Activated CD4-positive, alpha-beta T cell treated with anti-CD3 and anti-CD28 coated beads, Interleukin-2, amount 10 ng/mL, durations not matched to agents 24 days and 14 days (primary cell): ENCODE data around the gene DSTN. TPM values are rescaled to one million over a fixed set of nuclear protein-coding genes. Genes with fewer than 3 reads are reported as not detected.

Source experiments
- DNase-seq: peaks from one replicate; pipeline ENCODE4 v3.0.0; 2022
- H3K27ac Mint-ChIP-seq: one replicate; pipeline ENCODE4 v1.8.0; 2022; ENCODE audit warnings: mild to moderate bottlenecking, mixed read lengths
- H3K27me3 Mint-ChIP-seq: one replicate; pipeline ENCODE4 v1.8.0; 2022; ENCODE audit warnings: mixed read lengths
- H3K36me3 Mint-ChIP-seq: one replicate; pipeline ENCODE4 v1.8.0; 2022; ENCODE audit warnings: low read depth, mild to moderate bottlenecking, mixed read lengths
- H3K4me1 Mint-ChIP-seq: one replicate; pipeline ENCODE4 v1.8.0; 2021; ENCODE audit warnings: mixed read lengths
- H3K4me3 Mint-ChIP-seq: one replicate; pipeline ENCODE4 v1.8.0; 2022; ENCODE audit warnings: mild to moderate bottlenecking, moderate library complexity, mixed read lengths
- H3K9me3 Mint-ChIP-seq: one replicate; pipeline ENCODE4 v1.8.0; 2021; ENCODE audit warnings: mixed read lengths
- intact Hi-C: fragments of 100-400 bp; cut with micrococcal nuclease; formaldehyde crosslinking; loops from one replicate; pipeline ENCODE4 v1.15.1; 2023
- total RNA-seq: library from RNA; stranded (reverse); gene quantifications from 2 replicates; pipeline ENCODE4 v1.2.3, GENCODE V29; 2022

Gene DSTN
- total RNA-seq, 1 donor from 2014 or later: 58.6 TPM

DNA sequence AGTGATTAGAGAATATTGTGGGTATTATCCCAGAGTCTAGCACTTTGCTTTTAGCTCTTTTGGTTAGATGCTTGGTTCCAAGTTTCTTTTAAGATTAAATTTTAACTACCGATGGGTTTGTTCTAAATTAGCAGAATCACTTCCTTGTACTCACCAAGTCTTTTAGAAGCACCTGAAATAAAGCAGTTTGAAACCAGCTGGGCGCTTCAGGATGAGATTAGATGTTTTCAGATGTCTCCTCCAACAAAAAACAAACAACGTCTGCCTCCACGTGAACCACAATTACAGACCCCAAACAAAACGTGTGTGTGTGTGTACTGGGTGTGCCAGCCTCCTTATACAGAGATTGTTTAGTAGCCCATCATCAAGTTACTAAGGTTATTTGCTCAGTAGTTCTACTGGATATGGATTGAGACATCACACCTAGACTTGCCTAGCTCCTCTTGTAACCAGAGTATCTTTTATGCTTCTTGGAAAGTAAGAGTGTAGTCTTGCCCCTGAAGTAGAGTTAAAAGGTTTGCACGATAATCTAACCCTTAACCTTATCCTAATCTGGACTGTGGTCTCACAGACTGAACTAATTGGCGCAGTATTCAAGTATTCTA is 2.3 kb downstream of the DSTN start:
- no peaks in the 10 kb centered on the region for H3K9me3 Mint-ChIP-seq
- intact Hi-C loops: loop anchor here (5.0 kb wide), 1 partner anchor 40 kb away; no protein-coding TSS in a partner anchor
- H3K36me3 Mint-ChIP-seq: peaks cover 1% of the 10 kb centered on the region
- H3K4me3 Mint-ChIP-seq: peak overlapping the region; percentile 33
- H3K4me1 Mint-ChIP-seq: peaks cover 21% of the 10 kb centered on the region
- H3K27me3 Mint-ChIP-seq: peaks cover 7% of the 10 kb centered on the region
- no peak overlapping the region for H3K27ac Mint-ChIP-seq
- no peak for DNase-seq

DNA sequence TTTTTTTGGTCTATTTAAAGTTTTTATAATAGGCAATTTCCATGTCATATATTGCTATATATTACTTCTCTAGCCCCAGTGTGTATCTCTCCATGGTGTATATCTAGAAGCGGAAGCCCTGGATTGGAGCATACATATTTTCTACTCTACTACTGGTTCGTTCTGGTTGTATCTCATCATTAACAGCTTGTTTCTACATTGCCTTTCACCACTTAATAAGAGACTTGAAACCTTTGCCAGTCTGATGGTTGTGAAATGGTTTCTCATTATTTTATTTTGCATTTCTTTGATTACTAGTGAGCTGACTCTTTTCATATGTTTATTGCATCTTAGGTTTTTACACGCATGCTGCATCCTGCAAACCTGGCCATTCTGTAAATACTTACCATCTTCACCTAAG is 3.6 kb downstream of the DSTN start:
- intact Hi-C loops: loop anchor here (5.0 kb wide), 1 partner anchor 39 kb away; no protein-coding TSS in a partner anchor
- H3K4me3 Mint-ChIP-seq: no peak overlapping the region
- no peak overlapping the region for H3K27ac Mint-ChIP-seq
- no peaks in the 10 kb centered on the region for H3K27me3 Mint-ChIP-seq
- H3K36me3 Mint-ChIP-seq: peaks cover 1% of the 10 kb centered on the region
- peaks cover 16% of the 10 kb centered on the region for H3K4me1 Mint-ChIP-seq
- no peaks in the 10 kb centered on the region for H3K9me3 Mint-ChIP-seq
- DNase-seq: no peak

GRCh38 chr20:17576215-17576614 is 6.3 kb downstream of the DSTN start:
- Mint-ChIP-seq H3K27me3 (no peaks in the 10 kb centered on the region), H3K27ac (no peak overlapping the region), H3K4me1 (peaks cover 17% of the 10 kb centered on the region), H3K9me3 (no peaks in the 10 kb centered on the region), H3K4me3 (no peak overlapping the region), H3K36me3 (peaks cover 3% of the 10 kb centered on the region)
- intact Hi-C loops: no loop called here
- no peak for DNase-seq

- no peak overlapping the region for H3K27ac Mint-ChIP-seq
- no peak for DNase-seq
- intact Hi-C loops: no loop called here
Observed at GRCh38 chr20:17579369-17580039, 9.6 kb downstream of the DSTN start.

GRCh38 chr20:17580895-17581294 is 11.0 kb downstream of the DSTN start:
- Mint-ChIP-seq H3K9me3 (peaks cover 3% of the 10 kb centered on the region), H3K27ac (no peak overlapping the region), H3K4me1 (peaks cover 15% of the 10 kb centered on the region), H3K4me3 (no peak overlapping the region), H3K36me3 (peaks cover 13% of the 10 kb centered on the region), H3K27me3 (no peaks in the 10 kb centered on the region)
- intact Hi-C loops: loop anchor here (1.0 kb wide), 1 partner anchor 10 kb away; no protein-coding TSS in a partner anchor
- no peak for DNase-seq

More at GRCh38 chr20:17579369-17580039, 9.6 kb downstream of the DSTN start:
- peaks cover 3% of the 10 kb centered on the region for H3K9me3 Mint-ChIP-seq
- H3K4me3 Mint-ChIP-seq: no peak overlapping the region
- peaks cover 12% of the 10 kb centered on the region for H3K36me3 Mint-ChIP-seq
- peaks cover 15% of the 10 kb centered on the region for H3K4me1 Mint-ChIP-seq
- H3K27me3 Mint-ChIP-seq: no peaks in the 10 kb centered on the region

GRCh38 chr20:17583126-17583525 is 13.3 kb downstream of the DSTN start:
- H3K4me1 Mint-ChIP-seq: peaks cover 21% of the 10 kb centered on the region
- peaks cover 16% of the 10 kb centered on the region for H3K36me3 Mint-ChIP-seq

GRCh38 chr20:17584689-17585088 is 14.8 kb downstream of the DSTN start:
- Mint-ChIP-seq H3K27me3 (no peaks in the 10 kb centered on the region), H3K36me3 (peaks cover 13% of the 10 kb centered on the region), H3K4me1 (peaks cover 16% of the 10 kb centered on the region), H3K27ac (no peak overlapping the region), H3K4me3 (no peak overlapping the region), H3K9me3 (peaks cover 3% of the 10 kb centered on the region)
- no peak for DNase-seq
- intact Hi-C loops: no loop called here

More at GRCh38 chr20:17583126-17583525, 13.3 kb downstream of the DSTN start:
- Mint-ChIP-seq H3K9me3 (peaks cover 3% of the 10 kb centered on the region), H3K27ac (no peak overlapping the region), H3K4me3 (no peak overlapping the region), H3K27me3 (no peaks in the 10 kb centered on the region)
- no peak for DNase-seq
- intact Hi-C loops: no loop called here

DNA sequence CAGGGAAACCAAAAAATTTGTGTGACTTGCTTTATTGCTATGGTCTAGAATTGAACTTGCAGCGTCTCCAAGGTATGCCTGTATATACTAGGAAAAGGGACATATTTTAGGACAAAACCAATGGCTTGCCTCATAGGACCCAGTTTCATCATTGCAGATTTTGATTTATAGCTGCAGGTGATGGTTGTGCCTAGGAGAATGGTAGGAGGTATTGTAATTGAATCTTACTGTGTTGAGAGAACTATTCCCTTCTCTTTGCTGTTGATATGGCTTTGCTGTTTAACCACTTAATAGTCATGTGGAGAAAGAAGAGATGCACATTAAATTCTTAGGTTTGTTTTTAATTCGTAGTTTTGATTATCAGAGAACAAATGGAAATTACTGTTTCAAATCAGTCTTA is 16.4 kb downstream of the DSTN start:
- Mint-ChIP-seq H3K9me3 (peaks cover 3% of the 10 kb centered on the region), H3K4me3 (no peak overlapping the region), H3K4me1 (peaks cover 15% of the 10 kb centered on the region), H3K36me3 (peaks cover 13% of the 10 kb centered on the region), H3K27ac (no peak overlapping the region), H3K27me3 (no peaks in the 10 kb centered on the region)
- intact Hi-C loops: no loop called here
- DNase-seq: peak; percentile 28

DNA sequence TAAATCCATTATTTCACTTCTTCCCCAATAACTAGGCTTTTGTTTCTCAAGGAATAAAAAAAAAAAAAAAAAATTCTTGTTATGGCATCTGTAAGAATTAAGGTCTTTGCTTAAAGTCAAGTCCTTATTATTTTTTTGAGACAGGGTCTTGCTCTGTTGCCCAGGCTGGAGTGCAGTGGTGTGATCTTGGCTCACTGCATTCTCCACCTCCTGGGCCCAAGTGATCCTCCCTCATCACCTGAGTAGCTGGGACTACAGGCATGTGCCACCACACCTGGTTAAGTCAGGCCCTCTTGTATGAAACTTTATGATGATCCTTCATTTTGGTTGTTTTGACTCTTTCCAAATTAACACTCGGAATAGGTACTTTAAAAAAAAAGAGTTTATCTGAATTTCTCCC is 17.3 kb downstream of the DSTN start:
- H3K36me3 Mint-ChIP-seq: peaks cover 15% of the 10 kb centered on the region
- peak; percentile 32 for DNase-seq
- peaks cover 3% of the 10 kb centered on the region for H3K9me3 Mint-ChIP-seq
- intact Hi-C loops: no loop called here
- no peak overlapping the region for H3K4me3 Mint-ChIP-seq
- no peak overlapping the region for H3K27ac Mint-ChIP-seq
- H3K27me3 Mint-ChIP-seq: no peaks in the 10 kb centered on the region
- H3K4me1 Mint-ChIP-seq: peaks cover 13% of the 10 kb centered on the region

GRCh38 chr20:17587824-17588223 is 17.9 kb downstream of the DSTN start:
- peaks cover 10% of the 10 kb centered on the region for H3K4me1 Mint-ChIP-seq
- H3K27me3 Mint-ChIP-seq: no peaks in the 10 kb centered on the region
- intact Hi-C loops: no loop called here
- H3K4me3 Mint-ChIP-seq: no peak overlapping the region
- no peak for DNase-seq
- H3K27ac Mint-ChIP-seq: no peak overlapping the region
- H3K36me3 Mint-ChIP-seq: peaks cover 12% of the 10 kb centered on the region
- H3K9me3 Mint-ChIP-seq: no peaks in the 10 kb centered on the region

- no peak for DNase-seq
- Mint-ChIP-seq H3K9me3 (no peaks in the 10 kb centered on the region), H3K27me3 (no peaks in the 10 kb centered on the region), H3K36me3 (peaks cover 15% of the 10 kb centered on the region), H3K4me3 (no peak overlapping the region), H3K27ac (no peak overlapping the region), H3K4me1 (peaks cover 8% of the 10 kb centered on the region)
- intact Hi-C loops: no loop called here
Observed at GRCh38 chr20:17589161-17589834, 19.4 kb downstream of the DSTN start.

GRCh38 chr20:17590245-17590644 is 20.4 kb downstream of the DSTN start:
- Mint-ChIP-seq H3K9me3 (no peaks in the 10 kb centered on the region), H3K27ac (no peak overlapping the region), H3K36me3 (peaks cover 13% of the 10 kb centered on the region), H3K4me1 (peaks cover 8% of the 10 kb centered on the region), H3K4me3 (no peak overlapping the region), H3K27me3 (no peaks in the 10 kb centered on the region)
- intact Hi-C loops: no loop called here
- DNase-seq: no peak

DNA sequence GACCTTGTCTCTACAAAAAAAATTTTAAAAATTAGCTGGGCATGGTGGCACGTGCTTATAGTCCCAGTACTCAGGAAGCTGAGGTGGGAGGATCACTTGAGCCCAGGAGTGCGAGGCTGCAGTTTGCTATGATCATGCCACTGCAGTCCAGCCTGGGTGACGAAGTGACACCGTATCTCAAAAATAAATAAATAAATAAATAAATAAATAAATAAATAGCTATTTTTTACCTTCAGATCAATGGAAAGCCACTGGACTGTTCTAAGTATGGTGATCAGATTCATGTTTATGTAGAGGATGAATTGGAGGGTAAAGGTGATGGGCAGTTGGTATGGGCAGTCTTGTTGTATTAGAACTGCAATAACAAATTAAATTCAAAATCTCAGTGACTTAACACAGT is 24.0 kb downstream of the DSTN start:
- H3K27ac Mint-ChIP-seq: no peak overlapping the region
- H3K36me3 Mint-ChIP-seq: peaks cover 14% of the 10 kb centered on the region
- intact Hi-C loops: no loop called here
- H3K27me3 Mint-ChIP-seq: no peaks in the 10 kb centered on the region
- H3K4me3 Mint-ChIP-seq: no peak overlapping the region
- peaks cover 2% of the 10 kb centered on the region for H3K4me1 Mint-ChIP-seq
- no peaks in the 10 kb centered on the region for H3K9me3 Mint-ChIP-seq
- no peak for DNase-seq

GRCh38 chr20:17594443-17594842 is 24.6 kb downstream of the DSTN start:
- DNase-seq: no peak
- peaks cover 2% of the 10 kb centered on the region for H3K4me1 Mint-ChIP-seq
- no peaks in the 10 kb centered on the region for H3K9me3 Mint-ChIP-seq
- intact Hi-C loops: no loop called here
- H3K4me3 Mint-ChIP-seq: no peak overlapping the region
- H3K36me3 Mint-ChIP-seq: peaks cover 14% of the 10 kb centered on the region
- no peak overlapping the region for H3K27ac Mint-ChIP-seq
- no peaks in the 10 kb centered on the region for H3K27me3 Mint-ChIP-seq
